Measurements from ENCODE around the gene PUS10. TPM values are rescaled to one million over a fixed set of nuclear protein-coding genes. Genes with fewer than 3 reads are reported as not detected.

PUS10 gene
- total and polyA plus RNA-seq, 2 of the 13 experiments (the other 11 are each of a cell fraction or from before 2014, with no cell fraction given): 41.4 to 44.3 TPM

DNA sequence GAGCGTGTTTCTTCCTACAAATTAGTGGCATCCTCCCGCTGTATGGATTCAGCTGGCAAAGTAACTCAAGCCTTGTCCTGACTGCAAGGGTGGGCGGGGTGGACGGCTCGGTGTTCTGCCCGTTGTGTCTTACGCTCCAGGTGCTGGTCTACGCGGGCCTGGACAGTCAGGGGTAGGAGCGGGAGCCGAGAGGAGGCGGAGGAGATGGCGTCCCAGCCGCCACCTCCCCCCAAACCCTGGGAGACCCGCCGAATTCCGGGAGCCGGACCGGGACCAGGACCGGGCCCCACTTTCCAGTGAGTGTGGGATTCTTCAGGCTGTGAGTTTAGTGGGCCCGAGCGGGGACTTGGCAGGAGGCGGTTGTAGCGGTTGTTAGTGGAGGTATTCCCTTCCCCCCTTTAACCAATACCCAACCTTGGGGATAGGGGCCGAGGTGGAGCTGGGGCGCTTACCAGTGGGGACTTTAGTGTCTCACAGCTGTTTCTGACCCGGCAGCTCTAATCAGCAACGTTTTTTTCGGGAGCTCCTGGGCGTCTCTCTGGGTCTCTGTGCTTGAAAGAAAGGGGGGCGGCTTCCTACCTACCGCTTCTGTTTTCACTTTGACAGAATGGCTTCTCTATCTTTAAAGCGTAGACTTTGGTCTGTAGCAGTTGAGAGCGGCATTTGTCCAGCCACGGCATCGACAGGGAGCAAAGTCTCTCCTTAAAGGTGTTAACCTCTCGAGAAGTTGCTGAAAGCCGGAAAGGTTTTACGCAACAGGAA, at the start of gene PUS10, which contains the start of gene PEX13 (continued):
- TF ChIP-seq CC2D1A (CRISPR knock-in tag; IDR thresholded peaks at IDR 0.05): no peak
- TF ChIP-seq, protein P1, sequence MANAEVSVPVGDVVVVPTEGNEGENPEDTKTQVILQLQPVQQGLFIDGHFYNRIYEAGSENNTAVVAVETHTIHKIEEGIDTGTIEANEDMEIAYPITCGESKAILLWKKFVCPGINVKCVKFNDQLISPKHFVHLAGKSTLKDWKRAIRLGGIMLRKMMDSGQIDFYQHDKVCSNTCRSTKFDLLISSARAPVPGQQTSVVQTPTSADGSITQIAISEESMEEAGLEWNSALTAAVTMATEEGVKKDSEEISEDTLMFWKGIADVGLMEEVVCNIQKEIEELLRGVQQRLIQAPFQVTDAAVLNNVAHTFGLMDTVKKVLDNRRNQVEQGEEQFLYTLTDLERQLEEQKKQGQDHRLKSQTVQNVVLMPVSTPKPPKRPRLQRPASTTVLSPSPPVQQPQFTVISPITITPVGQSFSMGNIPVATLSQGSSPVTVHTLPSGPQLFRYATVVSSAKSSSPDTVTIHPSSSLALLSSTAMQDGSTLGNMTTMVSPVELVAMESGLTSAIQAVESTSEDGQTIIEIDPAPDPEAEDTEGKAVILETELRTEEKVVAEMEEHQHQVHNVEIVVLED (CRISPR knock-in tag; IDR thresholded peaks at IDR 0.05; ENCODE audit: borderline replicate concordance): peak; percentile 95
- TF ChIP-seq KDM2A (CRISPR knock-in tag; IDR thresholded peaks at IDR 0.05; ENCODE audit: borderline replicate concordance, low read depth): peak; percentile 23
- TF ChIP-seq, protein P2, sequence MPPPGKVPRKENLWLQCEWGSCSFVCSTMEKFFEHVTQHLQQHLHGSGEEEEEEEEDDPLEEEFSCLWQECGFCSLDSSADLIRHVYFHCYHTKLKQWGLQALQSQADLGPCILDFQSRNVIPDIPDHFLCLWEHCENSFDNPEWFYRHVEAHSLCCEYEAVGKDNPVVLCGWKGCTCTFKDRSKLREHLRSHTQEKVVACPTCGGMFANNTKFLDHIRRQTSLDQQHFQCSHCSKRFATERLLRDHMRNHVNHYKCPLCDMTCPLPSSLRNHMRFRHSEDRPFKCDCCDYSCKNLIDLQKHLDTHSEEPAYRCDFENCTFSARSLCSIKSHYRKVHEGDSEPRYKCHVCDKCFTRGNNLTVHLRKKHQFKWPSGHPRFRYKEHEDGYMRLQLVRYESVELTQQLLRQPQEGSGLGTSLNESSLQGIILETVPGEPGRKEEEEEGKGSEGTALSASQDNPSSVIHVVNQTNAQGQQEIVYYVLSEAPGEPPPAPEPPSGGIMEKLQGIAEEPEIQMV (CRISPR knock-in tag; IDR thresholded peaks at IDR 0.05; ENCODE audit: low read depth): peak; percentile 82; the same call in 1 of the 2 replicates
- 0 out of 2 replicates have a peak, but pooled peaks have one; percentile 9 for TF ChIP-seq JUNB (CRISPR knock-in tag; IDR thresholded peaks at IDR 0.05; ENCODE audit: borderline replicate concordance)
- TF ChIP-seq, protein P3, sequence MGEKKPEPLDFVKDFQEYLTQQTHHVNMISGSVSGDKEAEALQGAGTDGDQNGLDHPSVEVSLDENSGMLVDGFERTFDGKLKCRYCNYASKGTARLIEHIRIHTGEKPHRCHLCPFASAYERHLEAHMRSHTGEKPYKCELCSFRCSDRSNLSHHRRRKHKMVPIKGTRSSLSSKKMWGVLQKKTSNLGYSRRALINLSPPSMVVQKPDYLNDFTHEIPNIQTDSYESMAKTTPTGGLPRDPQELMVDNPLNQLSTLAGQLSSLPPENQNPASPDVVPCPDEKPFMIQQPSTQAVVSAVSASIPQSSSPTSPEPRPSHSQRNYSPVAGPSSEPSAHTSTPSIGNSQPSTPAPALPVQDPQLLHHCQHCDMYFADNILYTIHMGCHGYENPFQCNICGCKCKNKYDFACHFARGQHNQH (CRISPR knock-in tag; IDR thresholded peaks at IDR 0.05): peak; percentile 90
- TF ChIP-seq LCORL (IDR thresholded peaks at IDR 0.05): no peak
- 0 out of 2 replicates have a peak, but pooled peaks have one; percentile 17 for TF ChIP-seq LCORL (CRISPR knock-in tag; IDR thresholded peaks at IDR 0.05)
- peak; percentile 94 for TF ChIP-seq HOXA3 (CRISPR knock-in tag; IDR thresholded peaks at IDR 0.05)
- 0 out of 2 replicates have a peak, but pooled peaks have one; percentile 9 for TF ChIP-seq ZNF256 (CRISPR knock-in tag; conservative IDR thresholded peaks at IDR 0.05)
- TF ChIP-seq NFIB (CRISPR knock-in tag; IDR thresholded peaks at IDR 0.05; ENCODE audit: borderline replicate concordance): 0 out of 2 replicates have a peak, but pooled peaks have one; percentile 83
- peak; percentile 86 for TF ChIP-seq POLR2AphosphoS2 (IDR thresholded peaks at IDR 0.05; ENCODE audit: low read depth, low read length)
- TF ChIP-seq ZNF709 (CRISPR knock-in tag; IDR thresholded peaks at IDR 0.05): 0 out of 2 replicates have a peak, but pooled peaks have one; percentile 7
- TF ChIP-seq, protein P4, sequence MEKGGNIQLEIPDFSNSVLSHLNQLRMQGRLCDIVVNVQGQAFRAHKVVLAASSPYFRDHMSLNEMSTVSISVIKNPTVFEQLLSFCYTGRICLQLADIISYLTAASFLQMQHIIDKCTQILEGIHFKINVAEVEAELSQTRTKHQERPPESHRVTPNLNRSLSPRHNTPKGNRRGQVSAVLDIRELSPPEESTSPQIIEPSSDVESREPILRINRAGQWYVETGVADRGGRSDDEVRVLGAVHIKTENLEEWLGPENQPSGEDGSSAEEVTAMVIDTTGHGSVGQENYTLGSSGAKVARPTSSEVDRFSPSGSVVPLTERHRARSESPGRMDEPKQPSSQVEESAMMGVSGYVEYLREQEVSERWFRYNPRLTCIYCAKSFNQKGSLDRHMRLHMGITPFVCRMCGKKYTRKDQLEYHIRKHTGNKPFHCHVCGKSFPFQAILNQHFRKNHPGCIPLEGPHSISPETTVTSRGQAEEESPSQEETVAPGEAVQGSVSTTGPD (CRISPR knock-in tag; IDR thresholded peaks at IDR 0.05): no peak

All from HepG2 (cell line).